Ovary (tissue), 9 donors: ENCODE results near the gene TMEM61. TPM values are rescaled to one million over a fixed set of nuclear protein-coding genes. Genes with fewer than 3 reads are reported as not detected.

Source experiments
- DNase-seq, 5 donors: peaks; one replicate each; pipeline ENCODE4 v3.0.0-alpha.2; 2019 to 2020
- H3K27ac ChIP-seq, 2 donors: fragments of 200-600 bp; one replicate each; pipeline versions ENCODE4 v1.5.1 to v1.8.0; 2019 to 2022
- H3K27me3 ChIP-seq: fragments of 200-600 bp; one replicate; pipeline ENCODE4 v1.8.0; 2022
- H3K36me3 ChIP-seq: fragments of 200-600 bp; sonication (generic); one replicate; pipeline ENCODE4 v1.5.1; 2019
- H3K4me1 ChIP-seq: one replicate; pipeline ENCODE4 v1.8.1; 2013; ENCODE audit warnings: mild to moderate bottlenecking, moderate library complexity; ENCODE audit not compliant: insufficient read depth
- H3K4me3 ChIP-seq: fragments of 200-600 bp; sonication (generic); one replicate; pipeline ENCODE4 v1.5.1; 2017
- H3K9me3 ChIP-seq, 2 donors: fragments of 200-600 bp in 1 of 2; sonication (generic) in 1 of 2; one replicate each; pipeline versions ENCODE4 v1.5.1 to v1.8.1; 2013 to 2019; ENCODE audit warnings: mild to moderate bottlenecking in 1 of 2, moderate library complexity in 1 of 2
- EP300 ChIP-seq: sonication (generic); formaldehyde crosslinking; IDR thresholded peaks from one replicate; pipeline ENCODE4 v1.6.1; 2017; ENCODE audit warnings: antibody characterized with exemption
- POLR2A ChIP-seq: fragments of 450-650 bp; IDR thresholded peaks from one replicate; pipeline ENCODE4 v1.6.1; 2017; ENCODE audit warnings: antibody characterized with exemption, mild to moderate bottlenecking, moderate library complexity
- WGBS, 3 donors: extraction: QIAGEN DNeasy Blood & Tissue Kit in 1 of 3; methylation state at CpG; one replicate each; pipeline versions ENCODE4 v1.1.5 to v1.1.7; 2013 to 2017; 5-methylcytosine and 5-hydroxymethylcytosine counted together
- intact Hi-C, 4 donors: fragments of 100-400 bp; cut with DNase I; formaldehyde crosslinking; loops; one replicate each; pipeline versions ENCODE4 v1.11.0 to v1.15.1; 2022 to 2023
- polyA plus RNA-seq, 2 donors: library from polyadenylated mRNA; stranded (reverse); fragments of 200-250 nt in 1 of 2; fragments of 350-450 nt in 1 of 2; fragmentation: Illumina TruSeq in 1 of 2; extraction: RNeasy Lipid Tissue Mini Kit (QIAGEN cat#74804) in 1 of 2; gene quantifications; one replicate each; pipeline ENCODE4 v1.2.3, GENCODE V29; 2013 to 2014
- total RNA-seq, 7 donors: library from RNA; depleted of rRNA in 2 of 7; stranded (reverse); fragments of >200 nt in 2 of 7; fragmentation: NEBNext Ultra II Directional in 3 of 7; extraction: Animal tissue kit (Norgen Biotek cat#: 25700) in 3 of 7; gene quantifications; one replicate each; pipeline versions ENCODE4 v1.1.0 to v1.2.4, GENCODE V29; 2016 to 2023
- TF ChIP-seq, protein P1 (sequence below), 3 donors: fragments of 450-650 bp in 2 of 3; fragments of 200-600 bp in 1 of 3; IDR thresholded peaks; one replicate each; pipeline versions ENCODE4 v1.5.1 to v1.8.0; 2016 to 2022; ENCODE audit warnings: antibody characterized with exemption in 3 of 3, mild to moderate bottlenecking in 1 of 3
- donor health status: DM: no; HTN: no; CAD: no; lungs with moderate emphysema.
- donor health status: DM: no; HTN: no; CAD: no.
- donor health status: Bipolar disorder and iron deficiency.
- donor health status: DM: yes; HTN: yes; CAD: no.
- donor health status: DM: no; HTN: no; CAD: no.
- donor health status: DM: yes; HTN: yes; CAD: no.

Gene TMEM61
- total and polyA plus RNA-seq, 9 donors, result 0.22 to 2.9 (median 0.61) TPM; not detected in 3

DNA sequence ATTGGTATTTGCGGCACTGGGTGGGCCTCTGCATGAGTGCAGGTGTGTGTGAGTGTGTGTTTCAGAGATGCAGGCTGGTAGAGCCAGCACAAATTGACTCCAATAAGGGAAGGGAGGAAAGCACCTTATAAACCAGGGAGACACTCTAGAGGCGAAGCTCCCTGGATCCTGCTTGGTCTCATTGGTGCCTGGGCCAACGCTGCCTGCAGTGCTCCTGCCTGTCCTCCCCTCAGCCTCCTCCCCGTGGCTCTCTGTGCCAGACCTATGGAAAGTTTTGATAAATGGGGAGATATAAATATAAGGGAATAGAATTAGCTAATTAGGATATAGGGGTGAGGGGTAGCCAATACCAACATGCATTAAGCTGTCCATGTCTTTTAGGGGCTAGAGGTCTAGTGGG lies 20.9 kb downstream of the TMEM61 start:
- DNase-seq, result no peak
- Histone ChIP-seq H3K27ac (no peak overlapping the region), H3K4me3 (no peak overlapping the region), H3K4me1 (no peaks in the 10 kb centered on the region), H3K27me3 (no peaks in the 10 kb centered on the region), H3K9me3 (no peaks in the 10 kb centered on the region), H3K36me3 (no peaks in the 10 kb centered on the region)
- TF ChIP-seq EP300 (no peak), POLR2A (no peak)
- TF ChIP-seq, protein P1, sequence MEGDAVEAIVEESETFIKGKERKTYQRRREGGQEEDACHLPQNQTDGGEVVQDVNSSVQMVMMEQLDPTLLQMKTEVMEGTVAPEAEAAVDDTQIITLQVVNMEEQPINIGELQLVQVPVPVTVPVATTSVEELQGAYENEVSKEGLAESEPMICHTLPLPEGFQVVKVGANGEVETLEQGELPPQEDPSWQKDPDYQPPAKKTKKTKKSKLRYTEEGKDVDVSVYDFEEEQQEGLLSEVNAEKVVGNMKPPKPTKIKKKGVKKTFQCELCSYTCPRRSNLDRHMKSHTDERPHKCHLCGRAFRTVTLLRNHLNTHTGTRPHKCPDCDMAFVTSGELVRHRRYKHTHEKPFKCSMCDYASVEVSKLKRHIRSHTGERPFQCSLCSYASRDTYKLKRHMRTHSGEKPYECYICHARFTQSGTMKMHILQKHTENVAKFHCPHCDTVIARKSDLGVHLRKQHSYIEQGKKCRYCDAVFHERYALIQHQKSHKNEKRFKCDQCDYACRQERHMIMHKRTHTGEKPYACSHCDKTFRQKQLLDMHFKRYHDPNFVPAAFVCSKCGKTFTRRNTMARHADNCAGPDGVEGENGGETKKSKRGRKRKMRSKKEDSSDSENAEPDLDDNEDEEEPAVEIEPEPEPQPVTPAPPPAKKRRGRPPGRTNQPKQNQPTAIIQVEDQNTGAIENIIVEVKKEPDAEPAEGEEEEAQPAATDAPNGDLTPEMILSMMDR (IDR thresholded peaks at IDR 0.05), result no peak
- WGBS, 3 donors, result 84 to 93% (median 89%) methylated on average over 4 of the region's 4 CpGs
- intact Hi-C loops, result no loop called here

DNA sequence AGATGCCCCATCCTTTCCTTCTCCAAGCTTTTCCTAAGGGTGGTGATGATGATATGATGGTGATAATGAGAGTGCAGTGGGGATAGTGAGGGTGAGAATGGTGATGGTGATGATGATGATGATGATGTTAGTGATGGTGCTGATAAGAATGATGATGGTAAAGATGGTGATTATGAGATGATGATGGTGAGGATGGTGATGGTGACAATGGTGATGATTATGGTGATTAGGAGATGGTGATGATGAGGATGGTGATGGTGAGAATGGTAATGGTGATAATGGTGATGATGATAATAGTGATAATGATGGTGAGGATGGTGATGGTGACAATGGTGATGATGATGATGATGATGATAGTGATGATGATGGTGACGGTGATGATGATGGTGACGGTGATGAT lies 22.3 kb downstream of the TMEM61 start:
- H3K36me3 ChIP-seq, result no peaks in the 10 kb centered on the region
- H3K9me3 ChIP-seq, result no peaks in the 10 kb centered on the region
- no peak overlapping the region for H3K4me3 ChIP-seq
- TF ChIP-seq POLR2A (no peak), EP300 (no peak)
- TF ChIP-seq, protein P1 (IDR thresholded peaks at IDR 0.05), result no peak
- intact Hi-C loops, result no loop called here
- no peaks in the 10 kb centered on the region for H3K27me3 ChIP-seq
- DNase-seq, result no peak
- WGBS, 3 donors, result 44 to 70% (median 55%) methylated on average over 2 of the region's 2 CpGs
- no peak overlapping the region for H3K27ac ChIP-seq
- no peaks in the 10 kb centered on the region for H3K4me1 ChIP-seq

DNA sequence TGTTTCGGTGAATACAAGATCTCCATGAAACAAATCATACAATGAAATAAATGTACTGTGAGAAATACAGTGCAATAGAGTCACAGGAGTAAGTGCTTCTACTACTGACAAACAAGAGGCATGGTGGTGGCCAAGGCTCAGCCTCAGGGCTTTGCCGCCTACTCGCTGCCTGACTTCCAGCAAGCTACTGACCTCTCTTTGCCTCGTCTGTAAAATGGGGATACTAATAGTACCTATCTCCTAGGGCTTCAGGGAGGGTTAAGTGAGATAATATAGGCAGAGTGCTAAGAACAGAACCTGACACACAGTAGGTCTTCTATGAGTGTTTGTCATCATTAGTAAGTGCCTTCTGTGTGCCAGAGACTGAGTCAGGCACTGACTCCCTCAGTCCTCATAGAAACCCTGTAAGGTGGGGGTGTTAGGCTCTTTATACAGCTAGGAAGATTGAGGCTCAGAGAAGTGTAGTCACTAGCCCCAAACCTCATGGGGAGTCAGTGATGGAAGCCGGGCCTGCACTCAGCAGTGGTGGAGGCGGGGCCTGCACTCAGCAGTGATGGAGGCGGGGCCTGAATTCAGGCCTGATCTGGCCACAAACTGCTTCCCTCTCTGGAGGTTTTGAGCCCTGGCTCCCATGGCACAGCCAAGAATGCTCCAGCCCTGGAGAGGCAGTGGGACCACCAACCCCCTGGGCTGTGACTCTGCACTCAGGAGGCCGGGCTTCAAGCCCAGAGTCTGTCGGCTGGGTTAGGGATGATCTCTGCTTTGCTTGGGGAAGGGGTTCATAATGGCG lies 25.1 kb downstream of the TMEM61 start:
- no peak for DNase-seq

DNA sequence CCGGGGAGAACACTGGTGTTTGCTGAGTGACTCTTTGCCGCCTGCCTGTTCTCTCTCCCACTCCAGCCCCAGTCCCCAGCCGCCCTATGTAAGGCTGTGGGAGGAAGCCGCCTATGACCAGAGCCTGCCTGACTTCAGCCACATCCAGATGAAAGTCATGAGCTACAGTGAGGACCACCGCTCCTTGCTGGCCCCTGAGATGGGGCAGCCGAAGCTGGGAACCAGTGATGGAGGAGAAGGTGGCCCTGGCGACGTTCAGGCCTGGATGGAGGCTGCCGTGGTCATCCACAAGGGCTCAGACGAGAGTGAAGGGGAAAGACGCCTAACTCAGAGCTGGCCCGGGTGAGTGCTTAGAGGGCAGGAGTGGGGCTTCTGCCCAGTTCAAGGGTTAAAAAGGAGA lies 26.5 kb downstream of the TMEM61 start:
- intact Hi-C loops, result no loop called here
- H3K4me3 ChIP-seq, result no peak overlapping the region
- H3K4me1 ChIP-seq, result no peaks in the 10 kb centered on the region
- no peak for TF ChIP-seq EP300
- TF ChIP-seq POLR2A, result no peak
- TF ChIP-seq, protein P1 (IDR thresholded peaks at IDR 0.05), result no peak
- WGBS, 3 donors, result 90 to 92% (median 90%) methylated on average over 12 of the region's 12 CpGs
- no peak for DNase-seq
- H3K27me3 ChIP-seq, result no peaks in the 10 kb centered on the region
- no peaks in the 10 kb centered on the region for H3K9me3 ChIP-seq
- no peaks in the 10 kb centered on the region for H3K36me3 ChIP-seq
- H3K27ac ChIP-seq, result no peak overlapping the region

More for the DNA sequence above, 25.1 kb downstream of the TMEM61 start:
- Histone ChIP-seq H3K4me1 (no peaks in the 10 kb centered on the region), H3K36me3 (no peaks in the 10 kb centered on the region), H3K4me3 (no peak overlapping the region), H3K9me3 (no peaks in the 10 kb centered on the region), H3K27ac (no peak overlapping the region), H3K27me3 (no peaks in the 10 kb centered on the region)
- intact Hi-C loops, result no loop called here
- TF ChIP-seq POLR2A (no peak), EP300 (no peak)
- TF ChIP-seq, protein P1 (IDR thresholded peaks at IDR 0.05), result no peak
- WGBS, 3 donors, result 78 to 82% (median 80%) methylated on average over 10 of the region's 10 CpGs
